B cell (primary cell): ENCODE data around the gene GRIPAP1. TPM values are rescaled to one million over a fixed set of nuclear protein-coding genes. Genes with fewer than 3 reads are reported as not detected.

ENCODE experiments used
- ATAC-seq: fragments of 200-7000 bp; cut with Tn5 transposase; one replicate; pipeline ENCODE4 v1.10.0; 2021; ENCODE audit warnings: low read depth, mild to moderate bottlenecking, moderate number of reproducible peaks, moderate library complexity
- CTCF ChIA-PET: fragments of 350-600 bp; sonication (Branson Sonifier 250); formaldehyde crosslinking; loops from one replicate; lab custom pipeline; 2021; ENCODE audit warnings: antibody characterized with exemption, inconsistent platforms; lab: Charles Lee
- POLR2A ChIA-PET: fragments of 350-600 bp; sonication (Branson Sonifier 250); formaldehyde crosslinking; loops from one replicate; lab custom pipeline; 2021; ENCODE audit warnings: antibody characterized with exemption; lab: Charles Lee
- DNase-seq: peaks from one replicate; pipeline ENCODE4 v3.0.0; 2013
- H2AFZ ChIP-seq: 2 replicates; pipeline ENCODE4 v1.6.1; 2012; ENCODE audit warnings: mild to moderate bottlenecking, low read depth, low read length; ENCODE audit not compliant: insufficient read depth, poor library complexity, severe bottlenecking
- H3K27ac ChIP-seq, 2 donors: 1 replicate in 1 of 2; 2 replicates in 1 of 2; pipeline ENCODE4 v1.5.1; 2012 to 2013; ENCODE audit warnings: low read length in 2 of 2, mild to moderate bottlenecking in 2 of 2, moderate library complexity in 1 of 2
- H3K27me3 ChIP-seq, 4 experiments: fragments of 200-600 bp in 1 of 4; sonication (generic) in 1 of 4; replicated peaks in 1 of 4; 1 replicate in 2 of 4; 2 replicates in 2 of 4; pipeline versions ENCODE4 v1.6.1 to v1.7.0; 2013 to 2016; ENCODE audit warnings: low read length in 3 of 4, mild to moderate bottlenecking in 2 of 4, mixed read lengths in 1 of 4, moderate library complexity in 1 of 4; ENCODE audit not compliant: insufficient read depth in 4 of 4, control insufficient read depth in 3 of 4; ENCODE audit errors: control extremely low read depth in 1 of 4
- H3K36me3 ChIP-seq, 2 experiments: replicated peaks in 1 of 2; 1 replicate in 1 of 2; 2 replicates in 1 of 2; pipeline versions ENCODE4 v1.6.1 to v1.7.1; 2013; ENCODE audit warnings: low read length in 1 of 2; ENCODE audit not compliant: insufficient read depth in 2 of 2, control insufficient read depth in 1 of 2; ENCODE audit errors: control extremely low read depth in 1 of 2, extremely low read depth in 1 of 2
- H3K4me1 ChIP-seq, 2 donors: fragments of 200-600 bp in 1 of 2; sonication (generic) in 1 of 2; 1 replicate in 1 of 2; 2 replicates in 1 of 2; pipeline versions ENCODE4 v1.5.1 to v1.6.1; 2013 to 2017; ENCODE audit warnings: low read length in 2 of 2; ENCODE audit not compliant: control insufficient read depth in 2 of 2, insufficient read depth in 2 of 2
- H3K4me2 ChIP-seq: replicated peaks from 2 replicates; pipeline ENCODE3; 2012; ENCODE audit warnings: mild to moderate bottlenecking, low read depth, low read length; ENCODE audit not compliant: poor library complexity, severe bottlenecking
- H3K4me3 ChIP-seq, 5 experiments: fragments of 200-600 bp in 1 of 5; sonication (generic) in 1 of 5; 1 replicate in 3 of 5; 2 replicates in 2 of 5; pipeline versions ENCODE4 v1.5.1 to v1.7.0; 2011 to 2016; ENCODE audit warnings: low read length in 4 of 5, mild to moderate bottlenecking in 4 of 5, low read depth in 2 of 5, control low read depth in 1 of 5, moderate library complexity in 1 of 5; ENCODE audit not compliant: insufficient read depth in 1 of 5; ENCODE audit errors: control extremely low read depth in 1 of 5, extremely low read depth in 1 of 5
- H3K79me2 ChIP-seq: fragments of 200-600 bp; sonication (generic); one replicate; pipeline ENCODE4 v1.6.0; 2016; ENCODE audit warnings: low read length; ENCODE audit not compliant: control insufficient read depth, insufficient read depth
- H3K9ac ChIP-seq: fragments of 200-600 bp; sonication (generic); 2 replicates; pipeline ENCODE4 v1.6.1; 2017; ENCODE audit warnings: mild to moderate bottlenecking, low read length, moderate library complexity
- H3K9me3 ChIP-seq, 3 donors: one replicate each; pipeline versions ENCODE4 v1.6.1 to v1.7.1; 2013; ENCODE audit warnings: low read length in 2 of 3; ENCODE audit not compliant: control insufficient read depth in 2 of 3, insufficient read depth in 1 of 3; ENCODE audit errors: control extremely low read depth in 1 of 3
- H4K20me1 ChIP-seq: 2 replicates; pipeline ENCODE4 v1.6.0; 2012; ENCODE audit warnings: mild to moderate bottlenecking, low read length; ENCODE audit not compliant: insufficient read depth, control insufficient read depth, poor library complexity, severe bottlenecking
- H3K27ac Mint-ChIP-seq: one replicate; pipeline ENCODE4 v1.8.0; 2021; ENCODE audit warnings: mixed read lengths
- H3K27me3 Mint-ChIP-seq: one replicate; pipeline ENCODE4 v1.8.0; 2021; ENCODE audit warnings: mixed read lengths
- H3K4me1 Mint-ChIP-seq: one replicate; pipeline ENCODE4 v1.8.0; 2021; ENCODE audit warnings: mixed read lengths
- H3K4me3 Mint-ChIP-seq: one replicate; pipeline ENCODE4 v1.8.0; 2021; ENCODE audit warnings: mixed read lengths
- H3K9me3 Mint-ChIP-seq: one replicate; pipeline ENCODE4 v1.8.0; 2022; ENCODE audit warnings: mixed read lengths; ENCODE audit not compliant: insufficient read depth
- EZH2 ChIP-seq: IDR thresholded peaks from 2 replicates; pipeline ENCODE4 v1.6.1; 2012; ENCODE audit warnings: borderline replicate concordance, low read depth, mild to moderate bottlenecking, moderate library complexity, low read length; ENCODE audit not compliant: insufficient read depth, poor library complexity, severe bottlenecking
- WGBS: methylation state at CpG from one replicate; pipeline ENCODE4 v1.1.5; 2013; ENCODE audit warnings: missing lambda C conversion rate; ENCODE audit not compliant: insufficient coverage; 5-methylcytosine and 5-hydroxymethylcytosine counted together
- intact Hi-C: fragments of 100-400 bp; cut with micrococcal nuclease; formaldehyde crosslinking; loops from one replicate; pipeline ENCODE4 v1.10.0; 2022
- polyA plus RNA-seq: library from polyadenylated mRNA; depleted of rRNA; stranded (reverse); fragments of >200 nt; gene quantifications from 2 replicates; pipeline ENCODE4 v1.2.3, GENCODE V29; 2012
- total RNA-seq, 2 donors: library from RNA; stranded (reverse); fragments of 120-200 nt in 1 of 2; gene quantifications; 1 replicate in 1 of 2; 2 replicates in 1 of 2; pipeline versions ENCODE4 v1.2.3 to v1.2.4, GENCODE V29; 2013 to 2022
- TF ChIP-seq, protein P1 (sequence below): fragments of 200-600 bp; IDR thresholded peaks from one replicate; pipeline ENCODE4 v1.8.0; 2022; ENCODE audit warnings: antibody characterized with exemption, mild to moderate bottlenecking

Gene GRIPAP1
- total and polyA plus RNA-seq, 2 donors (not counting 1 experiment from before 2014, with no cell fraction given) = 70.7 to 143 TPM

DNA sequence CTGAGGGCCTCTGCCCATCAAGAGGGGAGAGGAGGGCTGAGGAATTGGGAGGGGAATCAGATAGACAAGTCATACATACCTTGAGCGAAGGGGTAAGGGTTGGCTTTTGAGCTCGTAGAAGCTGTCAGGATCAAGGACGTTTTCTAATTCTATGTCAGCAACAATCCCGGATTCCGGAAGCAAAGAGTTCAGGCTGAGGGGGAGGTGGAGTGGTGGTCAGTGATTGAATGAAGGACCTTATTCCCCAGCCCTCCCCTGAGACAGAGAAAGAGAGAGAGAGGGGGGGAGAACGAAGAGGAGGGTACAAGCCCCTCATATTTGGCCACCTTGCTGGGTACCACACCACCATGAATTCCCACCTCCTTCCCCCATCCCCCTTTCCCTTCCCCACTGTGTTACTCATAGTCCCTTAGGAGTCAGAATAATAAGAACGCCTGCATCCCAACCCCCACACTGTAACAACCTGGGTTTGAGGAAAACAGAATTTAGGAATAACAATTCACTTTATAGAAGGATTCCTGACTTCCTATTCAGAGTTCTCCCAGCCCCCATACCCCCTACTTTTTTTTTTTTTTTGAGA, 38.4 kb upstream of the GRIPAP1 start:
- Histone ChIP-seq H2AFZ (no peak overlapping the region), H3K27ac (no peak overlapping the region), H3K27me3 (no peaks in the 10 kb centered on the region), H3K9ac (no peak overlapping the region), H3K9me3 (no peaks in the 10 kb centered on the region), H3K4me1 (peaks cover 12 to 25% of the 10 kb centered on the region in 2 donors), H3K4me2 (no peak overlapping the region), H3K79me2 (peaks cover 8% of the 10 kb centered on the region), H3K4me3 (no peak overlapping the region), H3K36me3 (peaks cover 0 to 17% of the 10 kb centered on the region in 2 experiments), H4K20me1 (no peaks in the 10 kb centered on the region)
- TF ChIP-seq, protein P1, sequence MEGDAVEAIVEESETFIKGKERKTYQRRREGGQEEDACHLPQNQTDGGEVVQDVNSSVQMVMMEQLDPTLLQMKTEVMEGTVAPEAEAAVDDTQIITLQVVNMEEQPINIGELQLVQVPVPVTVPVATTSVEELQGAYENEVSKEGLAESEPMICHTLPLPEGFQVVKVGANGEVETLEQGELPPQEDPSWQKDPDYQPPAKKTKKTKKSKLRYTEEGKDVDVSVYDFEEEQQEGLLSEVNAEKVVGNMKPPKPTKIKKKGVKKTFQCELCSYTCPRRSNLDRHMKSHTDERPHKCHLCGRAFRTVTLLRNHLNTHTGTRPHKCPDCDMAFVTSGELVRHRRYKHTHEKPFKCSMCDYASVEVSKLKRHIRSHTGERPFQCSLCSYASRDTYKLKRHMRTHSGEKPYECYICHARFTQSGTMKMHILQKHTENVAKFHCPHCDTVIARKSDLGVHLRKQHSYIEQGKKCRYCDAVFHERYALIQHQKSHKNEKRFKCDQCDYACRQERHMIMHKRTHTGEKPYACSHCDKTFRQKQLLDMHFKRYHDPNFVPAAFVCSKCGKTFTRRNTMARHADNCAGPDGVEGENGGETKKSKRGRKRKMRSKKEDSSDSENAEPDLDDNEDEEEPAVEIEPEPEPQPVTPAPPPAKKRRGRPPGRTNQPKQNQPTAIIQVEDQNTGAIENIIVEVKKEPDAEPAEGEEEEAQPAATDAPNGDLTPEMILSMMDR = no peak
- no peak for TF ChIP-seq EZH2
- no peak for DNase-seq
- H3K27me3 Mint-ChIP-seq = no peaks in the 10 kb centered on the region
- no peak overlapping the region for H3K4me3 Mint-ChIP-seq
- CTCF ChIA-PET = interaction anchor here (0.7 kb wide), 1 partner anchor 154 kb away, joined by 3 read pairs; no protein-coding TSS in a partner anchor
- peak overlapping the region; percentile 41 for H3K27ac Mint-ChIP-seq
- H3K9me3 Mint-ChIP-seq = no peaks in the 10 kb centered on the region
- peaks cover 28% of the 10 kb centered on the region for H3K4me1 Mint-ChIP-seq
- POLR2A ChIA-PET = interaction anchor here (0.7 kb wide), 1 partner anchor 17 kb away, joined by 4 read pairs; no protein-coding TSS in a partner anchor
- no peak for ATAC-seq
- intact Hi-C loops = loop anchor here (5.0 to 10.0 kb wide), 2 partner anchors 238 to 1386 kb away; partner anchors contain the start of genes ELK1, HDAC6 and UXT
- no CpG with 5 or more reads among the region's 7 CpGs for WGBS
